ENCODE data around the gene MARK1.

DNA sequence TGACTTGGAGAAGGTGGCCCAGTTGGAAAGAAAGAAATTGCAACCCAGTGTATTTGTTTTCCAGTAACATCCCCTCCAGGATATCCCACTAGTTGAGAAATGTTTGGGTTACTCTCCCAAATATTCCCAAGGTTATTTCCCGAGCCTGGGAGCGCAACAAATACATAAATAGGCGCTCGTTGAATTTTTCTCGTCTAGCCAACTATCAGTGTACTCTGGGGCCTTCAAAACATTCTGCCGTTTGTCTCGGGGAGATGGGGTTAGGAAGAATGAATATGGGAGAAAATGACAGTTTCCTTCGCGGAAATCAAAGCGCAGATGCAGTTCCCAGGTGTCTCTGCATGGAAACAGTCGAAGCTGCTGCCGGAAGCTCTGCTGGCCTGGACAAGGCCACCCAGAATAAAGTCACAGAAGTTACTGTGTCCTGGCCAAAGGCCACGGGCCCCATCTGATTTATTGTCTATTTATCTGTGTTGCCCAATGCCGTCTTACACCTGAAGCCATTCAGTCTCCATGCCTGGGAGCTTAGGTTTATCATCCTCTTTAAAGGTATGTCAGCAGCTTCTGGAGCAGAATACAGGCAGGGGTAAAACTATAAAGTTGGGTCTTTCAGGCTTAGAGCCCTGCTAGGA lies 163.2 kb downstream of the MARK1 start:
- TF ChIP-seq, protein P1, sequence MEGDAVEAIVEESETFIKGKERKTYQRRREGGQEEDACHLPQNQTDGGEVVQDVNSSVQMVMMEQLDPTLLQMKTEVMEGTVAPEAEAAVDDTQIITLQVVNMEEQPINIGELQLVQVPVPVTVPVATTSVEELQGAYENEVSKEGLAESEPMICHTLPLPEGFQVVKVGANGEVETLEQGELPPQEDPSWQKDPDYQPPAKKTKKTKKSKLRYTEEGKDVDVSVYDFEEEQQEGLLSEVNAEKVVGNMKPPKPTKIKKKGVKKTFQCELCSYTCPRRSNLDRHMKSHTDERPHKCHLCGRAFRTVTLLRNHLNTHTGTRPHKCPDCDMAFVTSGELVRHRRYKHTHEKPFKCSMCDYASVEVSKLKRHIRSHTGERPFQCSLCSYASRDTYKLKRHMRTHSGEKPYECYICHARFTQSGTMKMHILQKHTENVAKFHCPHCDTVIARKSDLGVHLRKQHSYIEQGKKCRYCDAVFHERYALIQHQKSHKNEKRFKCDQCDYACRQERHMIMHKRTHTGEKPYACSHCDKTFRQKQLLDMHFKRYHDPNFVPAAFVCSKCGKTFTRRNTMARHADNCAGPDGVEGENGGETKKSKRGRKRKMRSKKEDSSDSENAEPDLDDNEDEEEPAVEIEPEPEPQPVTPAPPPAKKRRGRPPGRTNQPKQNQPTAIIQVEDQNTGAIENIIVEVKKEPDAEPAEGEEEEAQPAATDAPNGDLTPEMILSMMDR (IDR thresholded peaks at IDR 0.05), result no peak
- peak; percentile 39 for TF ChIP-seq POLR2A (IDR thresholded peaks at IDR 0.05)
- TF ChIP-seq POLR2AphosphoS5 (IDR thresholded peaks at IDR 0.05), result peak in 1 of 3 donors; percentile 65
- no peak for TF ChIP-seq EP300 (IDR thresholded peaks at IDR 0.05; ENCODE audit: low read depth)
